ENCODE results near the gene CDY2A.
"Not testable (repeated sequence)": the region's sequence is repeated elsewhere in the genome, so short reads cannot be mapped to it uniquely, and the experiment has no call there.

Gene CDY2A, protein sequence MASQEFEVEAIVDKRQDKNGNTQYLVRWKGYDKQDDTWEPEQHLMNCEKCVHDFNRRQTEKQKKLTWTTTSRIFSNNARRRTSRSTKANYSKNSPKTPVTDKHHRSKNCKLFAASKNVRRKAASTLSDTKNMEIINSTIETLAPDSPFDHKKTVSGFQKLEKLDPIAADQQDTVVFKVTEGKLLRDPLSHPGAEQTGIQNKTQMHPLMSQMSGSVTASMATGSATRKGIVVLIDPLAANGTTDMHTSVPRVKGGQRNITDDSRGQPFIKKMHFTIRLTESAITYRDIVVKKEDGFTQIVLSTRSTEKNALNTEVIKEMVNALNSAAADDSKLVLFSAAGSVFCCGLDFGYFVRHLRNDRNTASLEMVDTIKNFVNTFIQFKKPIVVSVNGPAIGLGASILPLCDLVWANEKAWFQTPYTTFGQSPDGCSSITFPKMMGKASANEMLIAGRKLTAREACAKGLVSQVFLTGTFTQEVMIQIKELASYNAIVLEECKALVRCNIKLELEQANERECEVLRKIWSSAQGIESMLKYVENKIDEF

GRCh38 chrY:18025487-18025886, at the start of gene CDY2A:
Gene CDY2A (plus strand): TSS chrY:18025787. CDS start chrY:18026115, 328 bp downstream.
- H3K9me3 ChIP-seq (ENCODE audit: insufficient read depth, low read length); H3K36me3 ChIP-seq (ENCODE audit: low read length); H3K27me3 ChIP-seq (ENCODE audit: low read length); H3K79me2 ChIP-seq (ENCODE audit: insufficient read depth, low read length); H3K4me2 ChIP-seq (ENCODE audit: low read depth, low read length, poor library complexity, severe bottlenecking); H3K27ac ChIP-seq (ENCODE audit: low read depth, low read length); H4K20me1 ChIP-seq (ENCODE audit: low read depth, low read length); H3K9me2 ChIP-seq (replicated peaks; ENCODE audit: insufficient read depth, low read length); H3K4me3 ChIP-seq (ENCODE audit: insufficient read depth, low read length, poor library complexity, severe bottlenecking); H3F3A ChIP-seq (ENCODE audit: insufficient read depth); H3K9ac ChIP-seq (ENCODE audit: low read length); H2AFZ ChIP-seq (ENCODE audit: low read depth, low read length, severe bottlenecking): not testable (repeated sequence)

GRCh38 chrY:17997586-17997985, 28.0 kb upstream of the CDY2A start:
- H3K9me2 ChIP-seq (replicated peaks; ENCODE audit: insufficient read depth, low read length); H3K36me3 ChIP-seq (ENCODE audit: low read length); H3K9me3 ChIP-seq (ENCODE audit: insufficient read depth, low read length); H3K4me3 ChIP-seq (ENCODE audit: insufficient read depth, low read length, poor library complexity, severe bottlenecking); H3K4me2 ChIP-seq (ENCODE audit: low read depth, low read length, poor library complexity, severe bottlenecking); H3K79me2 ChIP-seq (ENCODE audit: insufficient read depth, low read length); H3K27me3 ChIP-seq (ENCODE audit: low read length); H3K9ac ChIP-seq (ENCODE audit: low read length); H3K27ac ChIP-seq (ENCODE audit: low read depth, low read length); H2AFZ ChIP-seq (ENCODE audit: low read depth, low read length, severe bottlenecking); H3F3A ChIP-seq (ENCODE audit: insufficient read depth); H4K20me1 ChIP-seq (ENCODE audit: low read depth, low read length): not testable (repeated sequence)

DNA sequence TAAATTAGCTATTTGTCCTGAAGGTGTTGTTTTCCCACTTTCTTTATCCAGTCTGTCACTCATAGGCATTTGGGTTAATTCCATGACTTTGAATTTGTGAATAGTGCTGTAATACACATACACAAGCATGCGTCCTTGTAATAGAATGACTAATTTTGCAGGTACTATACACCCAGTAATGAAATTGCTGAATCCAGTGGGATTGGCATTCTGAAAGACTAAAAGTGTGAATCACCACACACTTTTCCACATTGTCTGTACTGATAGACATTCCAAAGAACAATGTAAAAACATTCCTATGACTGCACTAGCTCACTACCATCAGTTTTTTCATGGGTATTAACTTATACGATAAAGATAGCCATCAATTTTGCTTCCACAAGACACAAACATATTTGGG, 27.3 kb upstream of the CDY2A start:
- H2AFZ ChIP-seq (ENCODE audit: low read depth, low read length, severe bottlenecking); H3K27me3 ChIP-seq (ENCODE audit: low read length); H3K27ac ChIP-seq (ENCODE audit: low read depth, low read length); H3K9me2 ChIP-seq (replicated peaks; ENCODE audit: insufficient read depth, low read length); H3K36me3 ChIP-seq (ENCODE audit: low read length); H3K9ac ChIP-seq (ENCODE audit: low read length); H3K4me2 ChIP-seq (ENCODE audit: low read depth, low read length, poor library complexity, severe bottlenecking); H3K9me3 ChIP-seq (ENCODE audit: insufficient read depth, low read length); H3K79me2 ChIP-seq (ENCODE audit: insufficient read depth, low read length); H3F3A ChIP-seq (ENCODE audit: insufficient read depth); H3K4me3 ChIP-seq (ENCODE audit: insufficient read depth, low read length, poor library complexity, severe bottlenecking); H4K20me1 ChIP-seq (ENCODE audit: low read depth, low read length): not testable (repeated sequence)

DNA sequence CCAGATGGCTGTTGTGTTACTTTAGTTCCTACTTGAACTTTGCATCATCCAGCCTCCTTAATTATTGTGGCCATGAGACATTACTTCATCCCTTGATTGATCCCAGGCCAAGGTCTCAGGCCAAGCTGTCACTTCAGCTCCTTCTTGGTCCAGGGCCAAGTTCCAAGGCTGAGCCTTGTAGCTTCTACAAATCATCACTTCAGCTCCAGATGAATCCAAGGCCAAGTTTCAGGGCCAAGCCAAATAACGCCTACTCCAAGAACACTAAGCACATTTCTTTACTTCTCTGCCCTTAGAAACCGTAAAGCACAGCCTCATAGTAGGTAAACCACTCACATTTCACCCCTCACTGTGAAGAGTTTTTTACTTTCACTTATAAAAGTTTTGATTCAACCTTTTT, 1.7 kb upstream of the CDY2A start:
- not testable (repeated sequence) for H3F3A ChIP-seq (ENCODE audit: insufficient read depth); H4K20me1 ChIP-seq (ENCODE audit: low read depth, low read length); H3K36me3 ChIP-seq (ENCODE audit: low read length); H3K9ac ChIP-seq (ENCODE audit: low read length); H3K27me3 ChIP-seq (ENCODE audit: low read length); H3K4me3 ChIP-seq (ENCODE audit: insufficient read depth, low read length, poor library complexity, severe bottlenecking); H3K9me2 ChIP-seq (replicated peaks; ENCODE audit: insufficient read depth, low read length); H3K27ac ChIP-seq (ENCODE audit: low read depth, low read length); H3K79me2 ChIP-seq (ENCODE audit: insufficient read depth, low read length); H3K9me3 ChIP-seq (ENCODE audit: insufficient read depth, low read length); H2AFZ ChIP-seq (ENCODE audit: low read depth, low read length, severe bottlenecking); H3K4me2 ChIP-seq (ENCODE audit: low read depth, low read length, poor library complexity, severe bottlenecking)

DNA sequence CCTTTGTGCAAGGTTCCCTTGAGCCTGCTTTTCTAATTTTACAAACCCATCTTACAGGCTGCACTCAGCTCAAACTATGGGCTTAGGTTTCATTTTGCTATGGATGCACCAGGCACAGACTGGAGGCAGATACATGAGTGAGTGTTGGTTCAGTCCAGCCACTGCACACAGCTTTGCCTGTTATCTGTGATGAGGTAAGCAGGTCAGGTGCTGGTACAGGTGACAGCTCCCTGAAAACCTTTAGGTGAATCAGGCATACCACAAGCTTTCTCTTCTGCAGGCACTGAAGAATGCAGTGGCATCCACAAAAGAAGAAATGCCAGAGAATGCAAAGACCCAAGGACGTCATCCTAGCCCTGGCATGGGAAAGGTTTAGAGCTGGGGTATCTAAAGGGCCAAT, 3.3 kb downstream of the CDY2A start:
- not testable (repeated sequence) for H3F3A ChIP-seq (ENCODE audit: insufficient read depth); H3K27me3 ChIP-seq (ENCODE audit: low read length); H3K36me3 ChIP-seq (ENCODE audit: low read length)

DNA sequence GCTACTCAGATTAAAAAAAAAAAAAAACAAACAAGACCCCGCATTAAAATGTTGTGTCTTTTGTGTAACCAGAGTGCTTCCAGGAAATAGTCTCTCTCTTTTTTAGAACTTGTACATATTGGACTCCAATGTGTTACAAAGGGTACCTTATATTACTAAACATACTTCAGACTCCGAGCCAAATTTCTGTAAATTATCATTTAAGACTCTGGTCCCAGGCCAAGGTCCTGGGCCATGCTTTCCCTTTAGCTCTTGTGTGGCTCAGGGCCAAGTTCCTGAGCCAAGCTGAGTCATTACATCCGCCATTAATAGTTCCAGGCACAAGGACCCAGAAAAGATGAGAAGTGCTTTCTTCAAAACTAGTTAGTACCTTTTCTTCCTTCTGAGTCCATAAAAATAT, 4.6 kb downstream of the CDY2A start:
- H3K27ac ChIP-seq (ENCODE audit: low read depth, low read length); H3K36me3 ChIP-seq (ENCODE audit: low read length); H3K4me3 ChIP-seq (ENCODE audit: insufficient read depth, low read length, poor library complexity, severe bottlenecking); H3K27me3 ChIP-seq (ENCODE audit: low read length); H3F3A ChIP-seq (ENCODE audit: insufficient read depth); H3K9me3 ChIP-seq (ENCODE audit: insufficient read depth, low read length); H4K20me1 ChIP-seq (ENCODE audit: low read depth, low read length); H2AFZ ChIP-seq (ENCODE audit: low read depth, low read length, severe bottlenecking); H3K4me2 ChIP-seq (ENCODE audit: low read depth, low read length, poor library complexity, severe bottlenecking); H3K9me2 ChIP-seq (replicated peaks; ENCODE audit: insufficient read depth, low read length); H3K9ac ChIP-seq (ENCODE audit: low read length); H3K79me2 ChIP-seq (ENCODE audit: insufficient read depth, low read length): not testable (repeated sequence)

More for the DNA sequence above, 3.3 kb downstream of the CDY2A start:
- not testable (repeated sequence) for H2AFZ ChIP-seq (ENCODE audit: low read depth, low read length, severe bottlenecking); H3K79me2 ChIP-seq (ENCODE audit: insufficient read depth, low read length); H4K20me1 ChIP-seq (ENCODE audit: low read depth, low read length); H3K9me3 ChIP-seq (ENCODE audit: insufficient read depth, low read length); H3K4me2 ChIP-seq (ENCODE audit: low read depth, low read length, poor library complexity, severe bottlenecking); H3K27ac ChIP-seq (ENCODE audit: low read depth, low read length); H3K9me2 ChIP-seq (replicated peaks; ENCODE audit: insufficient read depth, low read length); H3K9ac ChIP-seq (ENCODE audit: low read length); H3K4me3 ChIP-seq (ENCODE audit: insufficient read depth, low read length, poor library complexity, severe bottlenecking)

DNA sequence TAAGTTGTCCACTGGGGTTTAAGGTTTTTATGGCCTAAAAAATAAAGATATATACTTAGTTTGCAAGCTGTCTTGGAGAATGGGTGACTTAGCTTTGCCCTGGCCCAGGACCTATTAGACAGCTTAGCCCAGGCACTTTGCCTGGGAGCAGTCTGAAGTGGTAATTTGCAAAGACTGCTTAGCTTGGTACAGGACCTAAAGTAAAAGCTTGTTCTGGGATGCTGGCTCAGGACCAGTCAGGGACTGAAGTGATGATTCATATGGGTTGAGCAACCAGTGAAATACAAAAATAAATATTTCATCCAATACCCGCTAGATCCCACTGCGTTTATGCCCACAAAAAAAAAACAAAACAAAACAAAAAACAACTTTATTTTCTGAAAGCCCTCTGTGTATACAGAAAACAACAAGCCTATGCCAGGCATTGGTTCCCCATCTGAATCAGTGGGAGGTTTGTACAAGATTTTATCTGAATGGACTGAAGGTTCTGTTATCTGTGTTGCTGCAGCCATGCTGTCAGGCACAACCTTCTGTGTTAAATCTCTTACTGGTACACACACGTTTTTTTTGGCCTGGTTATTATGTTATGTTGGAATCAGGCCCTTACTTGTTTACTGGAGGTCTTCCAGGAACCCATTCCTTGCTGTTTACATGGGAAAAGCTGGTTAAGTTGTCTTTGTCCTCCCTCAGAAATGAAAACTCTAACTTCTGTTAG, 8.7 kb downstream of the CDY2A start:
- not testable (repeated sequence) for H2AFZ ChIP-seq (ENCODE audit: low read depth, low read length, severe bottlenecking); H3K4me2 ChIP-seq (ENCODE audit: low read depth, low read length, poor library complexity, severe bottlenecking); H3K9ac ChIP-seq (ENCODE audit: low read length); H3K27ac ChIP-seq (ENCODE audit: low read depth, low read length); H4K20me1 ChIP-seq (ENCODE audit: low read depth, low read length); H3K27me3 ChIP-seq (ENCODE audit: low read length); H3K79me2 ChIP-seq (ENCODE audit: insufficient read depth, low read length); H3K36me3 ChIP-seq (ENCODE audit: low read length); H3F3A ChIP-seq (ENCODE audit: insufficient read depth); H3K9me2 ChIP-seq (replicated peaks; ENCODE audit: insufficient read depth, low read length); H3K9me3 ChIP-seq (ENCODE audit: insufficient read depth, low read length); H3K4me3 ChIP-seq (ENCODE audit: insufficient read depth, low read length, poor library complexity, severe bottlenecking)

DNA sequence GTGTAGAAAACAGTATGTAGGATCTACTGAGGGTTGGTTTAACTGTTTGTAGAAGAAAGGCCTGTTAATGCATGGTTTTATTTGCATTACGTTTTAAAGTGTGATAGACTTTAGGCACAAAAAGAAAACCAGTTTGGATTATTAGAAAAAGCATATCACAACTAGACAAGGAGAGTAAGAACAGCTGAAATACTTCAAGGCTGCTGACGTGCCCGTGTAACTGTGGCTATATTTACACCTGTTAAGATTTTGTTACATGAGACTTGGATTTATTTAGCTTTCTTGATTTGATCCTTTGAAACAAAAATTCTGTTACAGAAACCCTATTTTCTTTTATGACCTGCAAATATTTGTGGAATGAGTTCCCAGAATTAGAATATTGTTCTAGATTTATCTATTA, 9.3 kb downstream of the CDY2A start:
- H3K9me2 ChIP-seq (replicated peaks; ENCODE audit: insufficient read depth, low read length); H3K4me2 ChIP-seq (ENCODE audit: low read depth, low read length, poor library complexity, severe bottlenecking); H3K27me3 ChIP-seq (ENCODE audit: low read length); H3K79me2 ChIP-seq (ENCODE audit: insufficient read depth, low read length); H3K9ac ChIP-seq (ENCODE audit: low read length); H3K36me3 ChIP-seq (ENCODE audit: low read length); H3K4me3 ChIP-seq (ENCODE audit: insufficient read depth, low read length, poor library complexity, severe bottlenecking); H2AFZ ChIP-seq (ENCODE audit: low read depth, low read length, severe bottlenecking); H3K9me3 ChIP-seq (ENCODE audit: insufficient read depth, low read length); H3K27ac ChIP-seq (ENCODE audit: low read depth, low read length); H3F3A ChIP-seq (ENCODE audit: insufficient read depth); H4K20me1 ChIP-seq (ENCODE audit: low read depth, low read length): not testable (repeated sequence)

Measured in SU-DHL-6 (cell line).